GM10266 (cell line): Measurements from ENCODE around the gene IGF1R.

Source experiments
- DNase-seq: peaks from one replicate; pipeline ENCODE4 v3.0.0; 2012; ENCODE audit errors: extremely low spot score
- CTCF ChIP-seq: IDR thresholded peaks from 2 replicates; pipeline ENCODE4 v1.5.1; 2012; ENCODE audit warnings: mild to moderate bottlenecking, low read depth; ENCODE audit not compliant: control insufficient read depth, insufficient read depth; ENCODE audit errors: missing control alignments

IGF1R gene

GRCh38 chr15:98943051-98943508 is 294.7 kb downstream of the IGF1R start:
- no peak for TF ChIP-seq CTCF
- DNase-seq = no peak

- no peak for TF ChIP-seq CTCF
- no peak for DNase-seq
Measured at GRCh38 chr15:98943601-98944151, 295.3 kb downstream of the IGF1R start.

GRCh38 chr15:98946301-98947255 is 298.2 kb downstream of the IGF1R start:
- no peak for TF ChIP-seq CTCF
- DNase-seq = no peak

GRCh38 chr15:98948456-98948855 is 300.1 kb downstream of the IGF1R start:
- no peak for DNase-seq
- no peak for TF ChIP-seq CTCF

GRCh38 chr15:98948941-98949340 is 300.6 kb downstream of the IGF1R start:
- DNase-seq = no peak
- TF ChIP-seq CTCF = no peak

GRCh38 chr15:98949624-98950023 is 301.3 kb downstream of the IGF1R start:
- no peak for DNase-seq
- TF ChIP-seq CTCF = no peak

- no peak for TF ChIP-seq CTCF
Measured at GRCh38 chr15:98950248-98950647, 301.9 kb downstream of the IGF1R start.

More at GRCh38 chr15:98950248-98950647, 301.9 kb downstream of the IGF1R start:
- no peak for DNase-seq
